ENCODE results near the gene FBXL13.
"Not testable (repeated sequence)": the region's sequence is repeated elsewhere in the genome, so short reads cannot be mapped to it uniquely, and the experiment has no call there.

Gene FBXL13

GRCh38 chr7:102935450-102936115 lies 139.0 kb downstream of the FBXL13 start:
- no peak for DNase-seq (ENCODE audit: low spot score)

- DNase-seq (ENCODE audit: low spot score): no peak
These were observed 139.9 kb downstream of the FBXL13 start for GRCh38 chr7:102934701-102935100.

- no peak for DNase-seq (ENCODE audit: low spot score)
These were observed 140.4 kb downstream of the FBXL13 start for GRCh38 chr7:102934239-102934638.

- peak; percentile 35 for DNase-seq (ENCODE audit: low spot score)
These were observed 140.8 kb downstream of the FBXL13 start for GRCh38 chr7:102933763-102934162.

- no peak for DNase-seq (ENCODE audit: low spot score)
These were observed 142.8 kb downstream of the FBXL13 start for GRCh38 chr7:102931757-102932156.

GRCh38 chr7:102927312-102927933 lies 147.2 kb downstream of the FBXL13 start:
- DNase-seq (ENCODE audit: low spot score): no peak

GRCh38 chr7:102926783-102927140 lies 147.8 kb downstream of the FBXL13 start:
- DNase-seq (ENCODE audit: low spot score): no peak

- no peak for DNase-seq (ENCODE audit: low spot score)
These were observed 148.4 kb downstream of the FBXL13 start for GRCh38 chr7:102925976-102926782.

- DNase-seq (ENCODE audit: low spot score): no peak
These were observed 155.8 kb downstream of the FBXL13 start for GRCh38 chr7:102918845-102919244.

GRCh38 chr7:102917436-102918353 lies 156.9 kb downstream of the FBXL13 start:
- DNase-seq (ENCODE audit: low spot score): no peak

GRCh38 chr7:102916881-102917280 lies 157.7 kb downstream of the FBXL13 start:
- DNase-seq (ENCODE audit: low spot score): no peak

GRCh38 chr7:102916426-102916825 lies 158.2 kb downstream of the FBXL13 start:
- DNase-seq (ENCODE audit: low spot score): peak; percentile 36

GRCh38 chr7:102914585-102914984 lies 160.0 kb downstream of the FBXL13 start:
- DNase-seq (ENCODE audit: low spot score): no peak

- DNase-seq (ENCODE audit: low spot score): no peak
These were observed 160.8 kb downstream of the FBXL13 start for GRCh38 chr7:102913826-102914225.

GRCh38 chr7:102912742-102913141 lies 161.9 kb downstream of the FBXL13 start, which contains the start of gene LRRC17:
Gene LRRC17 (plus strand): TSS chr7:102913000. CDS start chr7:102933914, 20,914 bp downstream.
- no peak for DNase-seq (ENCODE audit: low spot score)

- DNase-seq (ENCODE audit: low spot score): no peak
These were observed 165.9 kb downstream of the FBXL13 start for GRCh38 chr7:102908676-102909075.

GRCh38 chr7:102903576-102903975 lies 171.0 kb downstream of the FBXL13 start:
- DNase-seq (ENCODE audit: low spot score): not testable (repeated sequence)

GRCh38 chr7:102902052-102902451 lies 172.5 kb downstream of the FBXL13 start:
- DNase-seq (ENCODE audit: low spot score): not testable (repeated sequence)

- no peak for DNase-seq (ENCODE audit: low spot score)
These were observed 176.1 kb downstream of the FBXL13 start for GRCh38 chr7:102898532-102898859.

- no peak for DNase-seq (ENCODE audit: low spot score)
These were observed 176.6 kb downstream of the FBXL13 start for GRCh38 chr7:102897856-102898531.

GRCh38 chr7:102897211-102897631 lies 177.4 kb downstream of the FBXL13 start:
- no peak for DNase-seq (ENCODE audit: low spot score)
